ENCODE results near the gene F12.

F12 gene

GRCh38 chr5:177393206-177393765, 16.1 kb downstream of the F12 start:
- DNase-seq (ENCODE audit: insufficient read length, low spot score) (no peak), FAIRE-seq (no peak)
- no peak for TF ChIP-seq CTCF (IDR thresholded peaks at IDR 0.05; ENCODE audit: insufficient read depth, missing control alignments)

DNA sequence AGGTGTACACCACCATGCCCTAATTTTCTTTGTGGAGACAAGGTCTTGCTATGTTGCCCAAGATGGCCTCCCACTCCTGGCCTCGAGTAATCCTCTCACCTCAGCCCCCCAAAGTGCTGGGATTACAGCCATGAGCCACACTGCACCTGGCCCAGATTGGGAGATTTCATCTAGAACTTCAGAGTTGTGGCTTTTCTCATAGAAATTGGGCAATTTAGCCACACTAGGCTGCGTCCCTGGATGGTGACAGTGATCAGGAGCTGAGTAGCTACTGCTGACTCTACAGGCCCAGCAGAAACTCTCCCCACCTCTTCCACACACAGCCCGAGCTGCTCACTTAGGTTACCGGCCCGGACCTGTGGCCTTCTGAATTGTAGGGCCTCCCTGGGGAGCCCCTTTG, 16.6 kb downstream of the F12 start:
- no peak for TF ChIP-seq CTCF (IDR thresholded peaks at IDR 0.05; ENCODE audit: insufficient read depth, missing control alignments)
- DNase-seq (ENCODE audit: insufficient read length, low spot score) (no peak), FAIRE-seq (no peak)

GRCh38 chr5:177390363-177391300, 18.7 kb downstream of the F12 start:
- TF ChIP-seq CTCF (IDR thresholded peaks at IDR 0.05; ENCODE audit: insufficient read depth, missing control alignments): peak; percentile 93
- no peak for FAIRE-seq
- DNase-seq (ENCODE audit: insufficient read length, low spot score): peak; percentile 98

DNA sequence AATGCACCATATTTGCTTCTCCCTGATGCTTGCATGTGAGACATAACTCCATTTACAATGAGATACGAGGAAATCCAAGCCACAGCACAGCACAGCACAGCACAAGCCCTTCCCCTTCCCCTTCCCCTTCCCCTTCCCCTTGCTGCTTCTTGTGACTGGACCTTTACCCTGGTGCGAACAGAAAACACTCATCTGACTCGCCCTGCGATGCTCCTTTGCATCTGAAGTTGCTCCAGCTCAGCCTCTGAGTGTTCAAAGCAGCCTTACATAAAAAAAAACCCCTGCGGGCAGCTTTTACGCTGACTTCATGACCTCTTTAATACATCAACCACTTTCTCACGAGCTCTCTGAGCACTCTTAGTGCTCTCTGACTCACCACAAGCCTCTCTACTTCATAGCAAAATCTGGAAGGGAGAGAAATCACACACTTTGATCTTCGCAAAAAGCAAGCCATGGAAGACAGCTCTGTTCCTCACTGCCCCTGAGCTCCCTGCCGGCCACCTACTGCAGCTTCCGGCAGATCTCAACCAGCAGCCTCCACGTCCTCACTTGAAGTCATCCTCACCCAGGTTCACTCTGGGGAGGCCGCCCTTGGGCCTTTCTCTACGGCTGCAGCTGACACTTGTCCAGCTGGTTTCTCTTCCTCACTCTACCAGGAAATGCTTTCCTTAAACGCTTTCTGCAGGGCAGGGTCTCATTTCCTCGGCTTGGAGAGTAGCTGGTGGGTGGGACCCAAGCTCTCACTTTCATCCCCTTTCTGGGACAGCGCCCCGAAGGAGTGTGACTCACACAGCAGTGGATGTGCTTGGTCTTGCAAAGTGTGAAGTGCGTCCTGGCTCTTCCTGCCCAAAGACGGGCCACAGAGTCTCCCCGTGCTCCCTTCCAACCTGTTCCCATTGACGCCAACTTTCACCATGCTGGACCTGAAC, 19.9 kb downstream of the F12 start:
- no peak for FAIRE-seq
- no peak for DNase-seq (ENCODE audit: insufficient read length, low spot score)
- TF ChIP-seq CTCF (IDR thresholded peaks at IDR 0.05; ENCODE audit: insufficient read depth, missing control alignments): no peak

GRCh38 chr5:177388521-177389052, 20.8 kb downstream of the F12 start:
- FAIRE-seq (no peak), DNase-seq (ENCODE audit: insufficient read length, low spot score) (no peak)
- no peak for TF ChIP-seq CTCF (IDR thresholded peaks at IDR 0.05; ENCODE audit: insufficient read depth, missing control alignments)

DNA sequence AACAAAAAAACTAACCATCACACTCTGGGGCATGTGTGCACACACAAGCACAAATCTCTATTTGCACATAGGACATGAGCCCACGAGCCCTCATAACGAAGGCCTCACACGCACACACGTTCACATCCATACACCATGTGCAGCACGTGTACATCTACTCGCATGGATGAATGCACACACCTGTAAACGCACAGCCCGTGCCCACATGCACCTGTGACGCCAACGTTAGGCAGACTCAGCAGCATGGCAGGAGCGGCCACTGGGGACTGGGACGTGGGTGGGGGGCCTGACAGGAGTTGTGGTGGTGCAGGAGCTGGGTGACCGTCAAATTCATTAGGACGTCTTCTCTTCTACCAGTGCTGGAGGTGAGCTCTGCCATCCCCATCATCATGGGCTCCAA, 22.0 kb downstream of the F12 start:
- no peak for FAIRE-seq

More for the DNA sequence above, 22.0 kb downstream of the F12 start:
- no peak for DNase-seq (ENCODE audit: insufficient read length, low spot score)
- TF ChIP-seq CTCF (IDR thresholded peaks at IDR 0.05; ENCODE audit: insufficient read depth, missing control alignments): no peak

Data from D721Med (cell line).